Peyer's patch (tissue), 4 donors: ENCODE data around the gene TRIM17.

ENCODE experiments used
- POLR2A ChIP-seq, 2 donors: fragments of 450-650 bp; IDR thresholded peaks; one replicate each; pipeline ENCODE4 v1.5.1; 2017; ENCODE audit warnings: antibody characterized with exemption in 2 of 2, mild to moderate bottlenecking in 2 of 2, moderate library complexity in 2 of 2
- TF ChIP-seq, protein P1 (sequence below), 6 experiments: fragments of 450-650 bp in 4 of 6; fragments of 200-600 bp in 2 of 6; sonication (generic) in 1 of 6; IDR thresholded peaks; one replicate each; pipeline ENCODE4 v1.5.1; 2017 to 2019; ENCODE audit warnings: antibody characterized with exemption in 6 of 6, mild to moderate bottlenecking in 3 of 6, moderate library complexity in 1 of 6

DNA sequence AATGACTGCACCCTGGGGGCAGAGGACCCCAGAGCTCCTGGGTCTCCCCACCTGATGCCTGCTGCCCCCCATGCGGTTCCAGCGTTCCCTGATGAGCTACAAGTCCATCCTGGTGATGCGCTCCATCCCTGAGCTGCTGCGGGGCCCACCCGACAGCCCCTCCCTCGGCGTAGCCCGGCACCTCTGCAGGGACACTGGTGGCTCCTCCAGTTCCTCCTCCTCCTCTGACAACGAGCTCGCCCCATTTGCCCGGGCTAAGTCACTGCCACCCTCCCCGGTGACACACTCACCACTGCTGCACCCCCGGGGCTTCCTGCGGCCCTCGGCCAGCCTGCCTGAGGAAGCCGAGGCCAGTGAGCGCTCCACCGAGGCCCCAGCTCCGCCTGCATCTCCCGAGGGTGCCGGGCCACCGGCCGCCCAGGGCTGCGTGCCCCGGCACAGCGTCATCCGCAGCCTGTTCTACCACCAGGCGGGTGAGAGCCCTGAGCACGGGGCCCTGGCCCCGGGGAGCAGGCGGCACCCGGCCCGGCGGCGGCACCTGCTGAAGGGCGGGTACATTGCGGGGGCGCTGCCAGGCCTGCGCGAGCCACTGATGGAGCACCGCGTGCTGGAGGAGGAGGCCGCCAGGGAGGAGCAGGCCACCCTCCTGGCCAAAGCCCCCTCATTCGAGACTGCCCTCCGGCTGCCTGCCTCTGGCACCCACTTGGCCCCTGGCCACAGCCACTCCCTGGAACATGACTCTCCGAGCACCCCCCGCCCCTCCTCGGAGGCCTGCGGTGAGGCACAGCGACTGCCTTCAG, 45.5 kb downstream of the TRIM17 start:
- no peak for TF ChIP-seq POLR2A (IDR thresholded peaks at IDR 0.05)
- TF ChIP-seq, protein P1, sequence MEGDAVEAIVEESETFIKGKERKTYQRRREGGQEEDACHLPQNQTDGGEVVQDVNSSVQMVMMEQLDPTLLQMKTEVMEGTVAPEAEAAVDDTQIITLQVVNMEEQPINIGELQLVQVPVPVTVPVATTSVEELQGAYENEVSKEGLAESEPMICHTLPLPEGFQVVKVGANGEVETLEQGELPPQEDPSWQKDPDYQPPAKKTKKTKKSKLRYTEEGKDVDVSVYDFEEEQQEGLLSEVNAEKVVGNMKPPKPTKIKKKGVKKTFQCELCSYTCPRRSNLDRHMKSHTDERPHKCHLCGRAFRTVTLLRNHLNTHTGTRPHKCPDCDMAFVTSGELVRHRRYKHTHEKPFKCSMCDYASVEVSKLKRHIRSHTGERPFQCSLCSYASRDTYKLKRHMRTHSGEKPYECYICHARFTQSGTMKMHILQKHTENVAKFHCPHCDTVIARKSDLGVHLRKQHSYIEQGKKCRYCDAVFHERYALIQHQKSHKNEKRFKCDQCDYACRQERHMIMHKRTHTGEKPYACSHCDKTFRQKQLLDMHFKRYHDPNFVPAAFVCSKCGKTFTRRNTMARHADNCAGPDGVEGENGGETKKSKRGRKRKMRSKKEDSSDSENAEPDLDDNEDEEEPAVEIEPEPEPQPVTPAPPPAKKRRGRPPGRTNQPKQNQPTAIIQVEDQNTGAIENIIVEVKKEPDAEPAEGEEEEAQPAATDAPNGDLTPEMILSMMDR (IDR thresholded peaks at IDR 0.05), result no peak
